ENCODE data around the gene MRPL32. TPM values are rescaled to one million over a fixed set of nuclear protein-coding genes. Genes with fewer than 3 reads are reported as not detected.

MRPL32 gene
- total RNA-seq, 4 donors from 2014 or later = 30.2 to 58.8 (median 34.5) TPM

- no peak for DNase-seq (ENCODE audit: low spot score in 2 of 2)
- WGBS, 2 donors = 76 to 81% methylated on average over 2 of the region's 2 CpGs
- TF ChIP-seq CTCF (IDR thresholded peaks at IDR 0.05) (no peak), POLR2A (IDR thresholded peaks at IDR 0.05) (no peak), EP300 (IDR thresholded peaks at IDR 0.05) (no peak)
- peaks cover 0 to 30% (median 13%) of the 10 kb centered on the region in 4 donors for H3K4me1 ChIP-seq
- no peaks in the 10 kb centered on the region for H3K27me3 ChIP-seq
- no peak overlapping the region for H3K27ac ChIP-seq
- H3K9me3 ChIP-seq = no peaks in the 10 kb centered on the region
- H3K4me3 ChIP-seq = no peak overlapping the region
- H3K36me3 ChIP-seq = peaks cover 0 to under 1% (median 0%) of the 10 kb centered on the region in 3 donors
Measured at GRCh38 chr7:42910306-42910705, 21.9 kb upstream of the MRPL32 start.

DNA sequence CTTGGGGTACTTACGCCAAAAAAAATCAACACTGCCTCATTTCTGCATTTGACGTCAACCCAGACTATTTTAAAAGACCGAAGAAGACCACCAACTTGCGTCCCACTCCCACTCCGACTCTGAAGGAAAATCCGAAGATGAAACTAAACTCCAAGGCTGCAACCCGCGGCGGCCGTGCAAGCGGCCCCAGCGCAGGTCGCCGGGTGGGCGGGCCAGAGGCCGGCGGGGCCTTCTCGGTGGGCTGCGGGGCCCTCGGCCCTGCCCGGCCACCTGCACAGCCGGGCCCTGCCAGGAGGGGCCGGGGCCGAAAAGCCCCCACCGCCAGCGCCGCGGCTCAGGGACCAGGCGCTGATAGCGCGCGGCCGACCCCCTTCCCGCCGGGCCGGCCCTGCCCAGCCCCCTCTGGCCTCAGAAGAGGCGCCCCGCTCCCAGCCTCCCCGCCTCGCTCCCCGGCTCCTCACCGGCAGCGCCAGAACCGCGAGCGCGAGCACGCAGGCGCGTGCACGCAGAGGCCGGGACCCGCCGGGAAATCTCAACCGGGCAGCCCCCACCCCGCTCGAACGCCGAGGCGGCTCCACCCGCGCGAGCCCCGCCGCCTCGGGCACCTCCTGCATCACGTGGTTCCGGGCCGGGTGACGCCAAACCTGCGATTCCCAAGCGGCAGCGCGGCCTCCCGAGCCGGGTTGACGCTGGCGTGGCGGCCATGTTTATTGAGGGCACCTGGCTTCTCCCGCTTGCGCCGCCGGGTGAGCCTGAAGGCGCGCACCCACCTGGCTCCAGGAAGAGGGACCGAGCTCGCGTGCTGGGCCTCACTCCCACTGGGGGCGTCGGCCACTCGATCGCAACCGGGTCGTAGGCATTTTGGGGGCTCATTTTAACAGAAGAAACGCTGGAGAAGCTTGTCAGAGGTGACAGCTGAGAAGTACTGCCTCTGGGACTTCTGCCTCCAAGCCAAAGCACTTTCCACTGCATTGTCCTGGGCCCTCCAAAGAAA lies 20.4 kb upstream of the MRPL32 start, which contains the start of gene C7orf25:
TSS of gene C7orf25 (minus strand) at position 617 of the 994 bp plus-strand sequence. CDS start 1,170 bp downstream, outside the sequence.
- DNase-seq (ENCODE audit: low spot score in 2 of 2) = peak; percentile 89 to 92
- peak within 1 kb of the TSS; percentile 47 to 98 (median 86) for H3K4me3 ChIP-seq
- TF ChIP-seq EP300 (IDR thresholded peaks at IDR 0.05) = peak; percentile 76
- peak in 1 of 5 experiments; percentile 15 for TF ChIP-seq CTCF (IDR thresholded peaks at IDR 0.05)
- TF ChIP-seq POLR2A (IDR thresholded peaks at IDR 0.05) = peak in 1 of 2 donors; percentile 49
- H3K27me3 ChIP-seq = no peaks in the 10 kb centered on the region
- peaks cover 0 to 15% (median 0%) of the 10 kb centered on the region in 3 donors for H3K36me3 ChIP-seq
- no peaks in the 10 kb centered on the region for H3K9me3 ChIP-seq
- H3K4me1 ChIP-seq = peaks cover 0 to 34% (median 13%) of the 10 kb centered on the region in 4 donors
- peak within 1 kb of the TSS; percentile 84 to 94 (median 86) for H3K27ac ChIP-seq
- 1% methylated on average over 26 to 43 of the region's 95 CpGs for WGBS, 2 donors

DNA sequence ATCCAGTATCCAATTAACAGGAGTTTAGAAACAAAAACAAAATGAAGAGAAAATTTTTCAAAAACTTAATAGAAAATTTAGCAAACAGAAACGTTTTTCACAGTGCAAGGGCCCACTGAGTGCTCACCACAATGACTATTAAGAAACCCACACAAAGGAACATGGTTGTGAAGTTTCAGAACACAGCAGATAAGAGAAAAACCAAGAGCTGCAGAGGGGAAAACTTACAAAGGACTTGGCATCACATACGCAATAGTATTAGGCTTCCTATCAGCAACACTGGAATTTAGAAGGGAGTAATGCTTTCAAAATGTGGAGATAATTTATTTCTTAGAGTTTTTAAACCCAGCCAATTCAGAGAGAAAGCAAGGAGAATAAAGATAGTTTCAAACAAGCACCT lies 18.6 kb upstream of the MRPL32 start:
- peaks cover 0 to 32% (median 0%) of the 10 kb centered on the region in 3 donors for H3K36me3 ChIP-seq
- WGBS, 2 donors = 53 to 59% methylated on average over 2 of the region's 2 CpGs
- peak overlapping the region in 2 of 4 donors; percentile 25 to 63 for H3K27ac ChIP-seq
- DNase-seq (ENCODE audit: low spot score in 2 of 2) = no peak
- peaks cover 0 to 34% (median 13%) of the 10 kb centered on the region in 4 donors for H3K4me1 ChIP-seq
- no peak for TF ChIP-seq EP300 (IDR thresholded peaks at IDR 0.05)
- TF ChIP-seq CTCF (IDR thresholded peaks at IDR 0.05) = no peak
- no peak for TF ChIP-seq POLR2A (IDR thresholded peaks at IDR 0.05)
- no peak overlapping the region for H3K4me3 ChIP-seq
- no peaks in the 10 kb centered on the region for H3K27me3 ChIP-seq
- H3K9me3 ChIP-seq = no peaks in the 10 kb centered on the region

DNA sequence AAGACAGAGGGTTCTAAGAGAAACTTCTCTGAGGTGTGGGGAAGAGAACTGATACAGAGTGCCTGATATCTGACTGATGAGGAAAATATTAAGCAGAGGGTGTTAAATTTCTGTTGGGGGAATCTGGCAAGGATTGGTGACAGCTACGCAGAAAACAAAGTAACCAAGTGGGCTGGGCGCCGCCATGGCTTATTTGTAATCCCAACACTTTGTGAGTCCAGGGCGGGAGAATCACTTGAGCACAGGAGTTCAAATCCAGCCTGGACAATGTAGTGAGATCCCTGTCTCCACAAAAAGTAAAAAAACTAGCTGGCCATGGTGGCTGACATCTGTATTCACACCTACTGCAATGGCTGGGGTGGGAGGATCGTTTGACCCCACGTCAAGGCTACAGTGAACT lies 18.2 kb upstream of the MRPL32 start:
- Histone ChIP-seq H3K36me3 (peaks cover 0 to 36% (median 0%) of the 10 kb centered on the region in 3 donors), H3K4me3 (no peak overlapping the region), H3K9me3 (no peaks in the 10 kb centered on the region), H3K27ac (peak overlapping the region in 2 of 4 donors; percentile 25 to 63), H3K4me1 (peaks cover 0 to 34% (median 13%) of the 10 kb centered on the region in 4 donors), H3K27me3 (no peaks in the 10 kb centered on the region)
- WGBS, 2 donors = 73 to 75% methylated on average over 6 of the region's 6 CpGs
- no peak for TF ChIP-seq POLR2A (IDR thresholded peaks at IDR 0.05)
- TF ChIP-seq EP300 (IDR thresholded peaks at IDR 0.05) = no peak
- no peak for TF ChIP-seq CTCF (IDR thresholded peaks at IDR 0.05)
- DNase-seq (ENCODE audit: low spot score in 2 of 2) = no peak
